HG03175 (cell line): ENCODE measurements around the gene PPP4R4.
"Not testable (repeated sequence)": the region's sequence is repeated elsewhere in the genome, so short reads cannot be mapped to it uniquely, and the experiment has no call there.

ENCODE experiments used
- ATAC-seq: cut with Tn5 transposase; IDR thresholded peaks from one replicate; pipeline ENCODE4 v1.9.1; 2021; ENCODE audit warnings: mild to moderate bottlenecking, moderate library complexity; ENCODE audit not compliant: unreplicated experiment

Gene PPP4R4

GRCh38 chr14:94264195-94264594 lies 90.1 kb downstream of the PPP4R4 start:
- not testable (repeated sequence) for ATAC-seq

GRCh38 chr14:94267352-94267751 lies 93.2 kb downstream of the PPP4R4 start:
- no peak for ATAC-seq

- not testable (repeated sequence) for ATAC-seq
Observed at GRCh38 chr14:94268582-94268981, 94.5 kb downstream of the PPP4R4 start.

- ATAC-seq = no peak
Observed at GRCh38 chr14:94269156-94269555, 95.0 kb downstream of the PPP4R4 start.

- not testable (repeated sequence) for ATAC-seq
Observed at GRCh38 chr14:94276898-94277561, 102.9 kb downstream of the PPP4R4 start.

- no peak for ATAC-seq
Observed at GRCh38 chr14:94278731-94279130, 104.6 kb downstream of the PPP4R4 start.

GRCh38 chr14:94282991-94283723 lies 109.0 kb downstream of the PPP4R4 start:
- no peak for ATAC-seq

GRCh38 chr14:94284221-94284620 lies 110.1 kb downstream of the PPP4R4 start:
- no peak for ATAC-seq

GRCh38 chr14:94285158-94285557 lies 111.0 kb downstream of the PPP4R4 start:
- ATAC-seq = no peak

GRCh38 chr14:94288610-94289465 lies 114.7 kb downstream of the PPP4R4 start:
- no peak for ATAC-seq

GRCh38 chr14:94290197-94290596 lies 116.1 kb downstream of the PPP4R4 start:
- no peak for ATAC-seq

GRCh38 chr14:94291159-94291905 lies 117.2 kb downstream of the PPP4R4 start:
- ATAC-seq = no peak

GRCh38 chr14:94291906-94292525 lies 117.9 kb downstream of the PPP4R4 start:
- ATAC-seq = no peak

- no peak for ATAC-seq
Observed at GRCh38 chr14:94292526-94292871, 118.4 kb downstream of the PPP4R4 start.

GRCh38 chr14:94292872-94293577 lies 118.9 kb downstream of the PPP4R4 start, which contains the start of gene SERPINA10:
Gene SERPINA10, minus strand, starts transcription at chr14:94293268. Its CDS starts 2,675 bp downstream, at chr14:94290593.
- no peak for ATAC-seq

GRCh38 chr14:94293578-94293924 lies 119.4 kb downstream of the PPP4R4 start:
- no peak for ATAC-seq

- ATAC-seq = no peak
Observed at GRCh38 chr14:94295360-94296180, 121.4 kb downstream of the PPP4R4 start.

- not testable (repeated sequence) for ATAC-seq
Observed at GRCh38 chr14:94296181-94296545, 122.0 kb downstream of the PPP4R4 start.

- no peak for ATAC-seq
Observed at GRCh38 chr14:94298130-94298529, 124.0 kb downstream of the PPP4R4 start.
